HepG2 (cell line): ENCODE results near the gene CXCL9. TPM values are rescaled to one million over a fixed set of nuclear protein-coding genes. Genes with fewer than 3 reads are reported as not detected.

Experiments used
- ATAC-seq: fragments of 200-7000 bp; cut with Tn5 transposase; 3 replicates; pipeline ENCODE4 v1.9.1; 2020; ENCODE audit warnings: mild to moderate bottlenecking, moderate library complexity
- BruUV-seq: library from RNA; stranded (reverse); fragments of 400-500 nt; replicated peaks from 2 replicates; lab custom pipeline; 2021; lab: Mats Ljungman, UMichigan
- CTCF ChIA-PET: fragments of 300-600 bp; formaldehyde crosslinking; extraction: SDS; loops from one replicate; lab custom pipeline; 2021; ENCODE audit warnings: low total read pairs, inconsistent platforms, low intra/inter-chr PET ratio; lab: Yijun Ruan, JAX
- POLR2A ChIA-PET: fragments of 350-600 bp; sonication (Branson Sonifier 250); formaldehyde crosslinking; loops from one replicate; lab custom pipeline; 2020; ENCODE audit warnings: antibody characterized with exemption, inconsistent platforms; lab: Yijun Ruan, JAX
- DNase-seq: peaks from one replicate; pipeline ENCODE4 v3.0.0-alpha.2; 2015; ENCODE audit warnings: low spot score
- FAIRE-seq: peaks from 3 replicates; lab custom pipeline; 2011; peaks lifted over from hg19 to GRCh38; lab: Jason Lieb, UNC
- H2AFZ ChIP-seq: one replicate; pipeline ENCODE4 v1.6.1; 2011; ENCODE audit warnings: low read length, inconsistent platforms
- H3K27ac ChIP-seq: fragments of 300-600 bp; 3 replicates; pipeline ENCODE4 v1.8.0; 2011; ENCODE audit warnings: mixed run types, mild to moderate bottlenecking, mixed read lengths, low read length, inconsistent platforms; ENCODE audit not compliant: insufficient read depth; ENCODE audit errors: extremely low read length
- H3K27me3 ChIP-seq, 2 experiments: fragments of 200-600 bp in 1 of 2; 2 replicates in 1 of 2; 3 replicates in 1 of 2; pipeline versions ENCODE4 v1.6.0 to v1.8.0; 2011; ENCODE audit warnings: low read length in 2 of 2, mild to moderate bottlenecking in 2 of 2, moderate library complexity in 2 of 2, inconsistent platforms in 1 of 2; ENCODE audit not compliant: insufficient read depth in 2 of 2, control insufficient read depth in 1 of 2
- H3K36me3 ChIP-seq, 2 experiments: fragments of 200-600 bp in 1 of 2; replicated peaks in 1 of 2; 2 replicates in 1 of 2; 3 replicates in 1 of 2; pipeline versions ENCODE4 v1.5.1 to v1.8.0; 2011; ENCODE audit warnings: low read length in 2 of 2, inconsistent platforms in 1 of 2; ENCODE audit not compliant: insufficient read depth in 2 of 2, control insufficient read depth in 1 of 2
- H3K4me1 ChIP-seq: 2 replicates; pipeline ENCODE4 v1.5.1; 2012; ENCODE audit warnings: low read length, inconsistent platforms; ENCODE audit not compliant: insufficient read depth
- H3K4me2 ChIP-seq: 2 replicates; pipeline ENCODE4 v1.6.0; 2011; ENCODE audit warnings: low read depth, low read length, inconsistent platforms
- H3K4me3 ChIP-seq, 3 experiments: fragments of 200-600 bp in 1 of 3; sonication (generic), shearing (Covaris generic) in 1 of 3; replicated peaks in 1 of 3; 2 replicates each; pipeline ENCODE4 v1.5.1; 2011 to 2016; ENCODE audit warnings: low read length in 3 of 3, inconsistent platforms in 2 of 3, low read depth in 2 of 3, mild to moderate bottlenecking in 2 of 3, control low read depth in 1 of 3, mixed read lengths in 1 of 3; ENCODE audit not compliant: insufficient read depth in 1 of 3
- H3K79me2 ChIP-seq: one replicate; pipeline ENCODE4 v1.6.1; 2011; ENCODE audit warnings: low read length, inconsistent platforms; ENCODE audit not compliant: insufficient read depth
- H3K9ac ChIP-seq: 2 replicates; pipeline ENCODE4 v1.6.0; 2011; ENCODE audit warnings: mild to moderate bottlenecking, low read depth, low read length, inconsistent platforms; ENCODE audit not compliant: insufficient read depth
- H3K9me3 ChIP-seq: 2 replicates; pipeline ENCODE4 v1.5.1; 2012; ENCODE audit warnings: mild to moderate bottlenecking, low read length
- H4K20me1 ChIP-seq: 2 replicates; pipeline ENCODE4 v1.6.0; 2011; ENCODE audit warnings: inconsistent platforms, mild to moderate bottlenecking, low read length, moderate library complexity; ENCODE audit not compliant: insufficient read depth
- ATF7 ChIP-seq, 2 experiments: fragments of 450-650 bp in 1 of 2; sonication (generic) in 1 of 2; formaldehyde crosslinking in 1 of 2; IDR thresholded peaks; 2 replicates each; pipeline versions ENCODE4 v1.4.0 to v1.6.1; 2016 to 2020; ENCODE audit warnings: antibody characterized with exemption in 1 of 2, mild to moderate bottlenecking in 1 of 2, missing genetic modification reagents in 1 of 2
- DPF2 ChIP-seq: sonication (generic); formaldehyde crosslinking; IDR thresholded peaks from 2 replicates; pipeline ENCODE4 v1.4.0; 2020; ENCODE audit warnings: mild to moderate bottlenecking, low read depth, missing genetic modification reagents, borderline replicate concordance
- RFX5 ChIP-seq: IDR thresholded peaks from 2 replicates; pipeline ENCODE4 v1.6.1; 2011; ENCODE audit warnings: low read depth, low read length, improper control_type of control experiment
- ZKSCAN1 ChIP-seq: fragments of 150-350 bp; IDR thresholded peaks from 2 replicates; pipeline ENCODE4 v1.6.1; 2014; ENCODE audit warnings: low read length
- ZNF256 ChIP-seq: sonication (generic); formaldehyde crosslinking; conservative IDR thresholded peaks from 2 replicates; pipeline ENCODE4 v1.4.0; 2020; ENCODE audit warnings: missing genetic modification reagents
- ZNF879 ChIP-seq: sonication (generic); formaldehyde crosslinking; IDR thresholded peaks from 2 replicates; pipeline ENCODE4 v1.8.1; 2023; ENCODE audit warnings: missing genetic modification reagents
- ZSCAN22 ChIP-seq: sonication (generic); formaldehyde crosslinking; IDR thresholded peaks from 2 replicates; pipeline ENCODE4 v1.4.0; 2020; ENCODE audit warnings: mild to moderate bottlenecking, missing genetic modification reagents
- WGBS: methylation state at CpG from one replicate; pipeline ENCODE4 v1.1.6; 2017; ENCODE audit warnings: low lambda C conversion rate; 5-methylcytosine and 5-hydroxymethylcytosine counted together
- in situ Hi-C: cut with HindIII; loops from 2 replicates; pipeline ENCODE4 v1.10.0; 2017; ENCODE audit warnings: low pct_unique_long_range_greater_than_20kb; ENCODE audit not compliant: extremely low pct_ligation_motif_present
- intact Hi-C: fragments of 100-400 bp; cut with micrococcal nuclease; formaldehyde crosslinking; loops from one replicate; pipeline ENCODE4 v1.10.0; 2022; ENCODE audit not compliant: unreplicated experiment
- polyA plus RNA-seq, 8 experiments: library from polyadenylated mRNA; depleted of rRNA in 3 of 8; stranded (reverse) in 7 of 8; unstranded in 1 of 8; fragments of >200 nt; fragmentation: Illumina TruSeq in 4 of 8; extraction: Trizol in 4 of 8; gene quantifications; 2 replicates each; pipeline versions ENCODE4 v1.2.1 to v1.2.3, GENCODE V29; 2011 to 2016; ENCODE audit warnings: low read depth in 4 of 8, missing spikeins in 1 of 8, mixed read lengths in 1 of 8; ENCODE audit not compliant: insufficient read depth in 1 of 8
- total RNA-seq, 5 experiments: library from RNA; depleted of rRNA; stranded (reverse); fragments of >200 nt; fragmentation: Illumina TruSeq; extraction: Trizol; gene quantifications; 2 replicates each; pipeline ENCODE4 v1.2.3, GENCODE V29; 2016; ENCODE audit warnings: low read depth in 1 of 5
- TF ChIP-seq, protein P1 (sequence below): sonication (generic); formaldehyde crosslinking; IDR thresholded peaks from 2 replicates; pipeline ENCODE4 v1.8.0; 2022; ENCODE audit warnings: missing genetic modification reagents, mild to moderate bottlenecking, moderate library complexity, borderline replicate concordance

The CXCL9 gene
- total and polyA plus RNA-seq, 2 of the 13 experiments (the other 11 are each of a cell fraction or from before 2014, with no cell fraction given), result not detected

DNA sequence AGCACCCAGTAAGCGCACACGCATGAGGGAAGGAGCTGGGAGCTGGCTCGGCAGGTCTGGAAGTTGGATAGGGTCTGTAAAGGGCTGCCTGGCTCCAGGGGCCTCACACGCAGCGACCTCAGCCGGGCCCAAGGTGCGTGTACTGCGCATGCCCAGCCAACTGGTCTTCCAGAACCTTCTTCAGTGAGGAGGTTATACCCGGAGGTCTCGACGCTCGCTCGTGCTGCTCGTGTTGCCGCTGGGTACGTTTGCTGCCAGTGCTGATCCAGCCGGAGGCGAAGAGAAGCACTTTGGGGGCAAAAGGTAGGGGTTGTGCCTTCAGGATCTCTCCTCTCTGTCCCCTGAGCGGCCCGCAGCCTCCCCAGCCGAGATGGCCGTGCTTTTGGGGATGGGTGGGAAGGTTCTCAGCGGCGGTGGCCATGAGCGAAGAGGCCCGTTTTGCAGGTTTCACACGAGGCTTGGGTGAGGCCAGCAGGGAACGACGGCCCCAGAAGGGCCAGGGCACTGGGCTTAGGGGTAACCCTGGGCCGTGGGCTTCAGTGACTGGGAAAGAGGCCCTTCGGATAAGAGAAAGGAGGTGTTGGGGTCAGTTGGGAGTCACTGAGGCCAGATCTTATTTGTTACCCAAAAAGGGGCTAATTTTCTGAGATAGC lies 3.8 kb upstream of the CXCL9 start:
- no peaks in the 10 kb centered on the region for H3K79me2 ChIP-seq
- FAIRE-seq, result no peak
- in situ Hi-C loops, result no loop called here
- H3K9me3 ChIP-seq, result no peaks in the 10 kb centered on the region
- H3K4me1 ChIP-seq, result no peaks in the 10 kb centered on the region
- intact Hi-C loops, result no loop called here
- H2AFZ ChIP-seq, result no peak overlapping the region
- CTCF ChIA-PET, result no interaction called here
- TF ChIP-seq ZKSCAN1, result no peak
- no peak for TF ChIP-seq DPF2 (CRISPR knock-in tag)
- TF ChIP-seq RFX5, result no peak
- no peak for TF ChIP-seq ZNF879 (CRISPR knock-in tag)
- no peaks in the 10 kb centered on the region for H3K36me3 ChIP-seq
- ATAC-seq, result no peak; the same call in 2 of the 3 replicates
- no peak overlapping the region for H3K4me2 ChIP-seq
- DNase-seq, result no peak
- no peak overlapping the region for H3K4me3 ChIP-seq
- H4K20me1 ChIP-seq, result no peaks in the 10 kb centered on the region
- 81% methylated on average over 17 of the region's 31 CpGs for WGBS
- H3K27me3 ChIP-seq, result no peaks in the 10 kb centered on the region; a peak in 1 of 5 replicates
- POLR2A ChIA-PET, result no interaction called here
- H3K9ac ChIP-seq, result no peak overlapping the region
- no peak overlapping the region for H3K27ac ChIP-seq
- BruUV-seq, result no TSS peak

DNA sequence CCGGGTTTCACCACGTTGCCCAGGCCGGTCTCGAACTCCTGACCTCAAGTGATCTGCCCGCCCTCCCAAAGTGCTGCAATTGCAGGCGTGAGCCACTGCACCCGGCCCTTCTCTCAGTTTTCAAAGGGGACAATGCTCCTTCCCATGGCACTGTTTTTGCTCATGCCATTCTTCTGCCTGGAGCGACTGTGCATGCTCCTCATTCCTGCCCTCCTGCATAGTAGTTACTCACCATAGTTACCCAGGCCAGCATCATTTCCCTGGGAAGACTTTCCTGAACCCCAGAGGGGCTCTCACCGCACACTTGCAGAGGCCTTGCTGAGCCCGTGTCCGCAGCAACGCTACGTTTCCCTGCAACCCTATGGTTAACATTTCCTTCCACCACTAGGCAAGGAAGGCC lies 3.3 kb upstream of the CXCL9 start:
- BruUV-seq, result no TSS peak

More for the DNA sequence above, 3.3 kb upstream of the CXCL9 start:
- intact Hi-C loops (no loop called here), in situ Hi-C loops (no loop called here)
- H4K20me1 ChIP-seq, result no peaks in the 10 kb centered on the region
- FAIRE-seq (no peak), DNase-seq (no peak), ATAC-seq (no peak)
- CTCF ChIA-PET, result no interaction called here
- H3K4me1 ChIP-seq, result no peaks in the 10 kb centered on the region
- no peak for TF ChIP-seq ATF7 (IDR thresholded peaks at IDR 0.05)
- TF ChIP-seq ATF7 (CRISPR knock-in tag; IDR thresholded peaks at IDR 0.05), result no peak
- TF ChIP-seq, protein P1, sequence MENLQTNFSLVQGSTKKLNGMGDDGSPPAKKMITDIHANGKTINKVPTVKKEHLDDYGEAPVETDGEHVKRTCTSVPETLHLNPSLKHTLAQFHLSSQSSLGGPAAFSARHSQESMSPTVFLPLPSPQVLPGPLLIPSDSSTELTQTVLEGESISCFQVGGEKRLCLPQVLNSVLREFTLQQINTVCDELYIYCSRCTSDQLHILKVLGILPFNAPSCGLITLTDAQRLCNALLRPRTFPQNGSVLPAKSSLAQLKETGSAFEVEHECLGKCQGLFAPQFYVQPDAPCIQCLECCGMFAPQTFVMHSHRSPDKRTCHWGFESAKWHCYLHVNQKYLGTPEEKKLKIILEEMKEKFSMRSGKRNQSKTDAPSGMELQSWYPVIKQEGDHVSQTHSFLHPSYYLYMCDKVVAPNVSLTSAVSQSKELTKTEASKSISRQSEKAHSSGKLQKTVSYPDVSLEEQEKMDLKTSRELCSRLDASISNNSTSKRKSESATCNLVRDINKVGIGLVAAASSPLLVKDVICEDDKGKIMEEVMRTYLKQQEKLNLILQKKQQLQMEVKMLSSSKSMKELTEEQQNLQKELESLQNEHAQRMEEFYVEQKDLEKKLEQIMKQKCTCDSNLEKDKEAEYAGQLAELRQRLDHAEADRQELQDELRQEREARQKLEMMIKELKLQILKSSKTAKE, result no peak
- no peak for TF ChIP-seq ZSCAN22
- no peak for TF ChIP-seq ZNF256 (CRISPR knock-in tag)
- H2AFZ ChIP-seq, result no peak overlapping the region
- H3K36me3 ChIP-seq, result no peaks in the 10 kb centered on the region
- no peaks in the 10 kb centered on the region; a peak in 1 of 5 replicates for H3K27me3 ChIP-seq
- no peaks in the 10 kb centered on the region for H3K79me2 ChIP-seq
- no peak overlapping the region for H3K4me3 ChIP-seq
- H3K9me3 ChIP-seq, result no peaks in the 10 kb centered on the region
- no peak overlapping the region for H3K4me2 ChIP-seq
- POLR2A ChIA-PET, result no interaction called here
- H3K9ac ChIP-seq, result no peak overlapping the region
- H3K27ac ChIP-seq, result no peak overlapping the region
- WGBS, result 63% methylated on average over 13 of the region's 13 CpGs
